ENCODE results near the gene KHDRBS2.

The KHDRBS2 gene

GRCh38 chr6:62035952-62036351, 250.1 kb downstream of the KHDRBS2 start:
- DNase-seq (ENCODE audit: low read depth in 2 of 2), result no peak

- DNase-seq (ENCODE audit: low read depth in 2 of 2), result no peak
These were observed 272.3 kb downstream of the KHDRBS2 start for GRCh38 chr6:62013719-62014118.

- DNase-seq (ENCODE audit: low read depth in 2 of 2), result no peak
These were observed 276.6 kb downstream of the KHDRBS2 start for GRCh38 chr6:62009445-62009844.

- no peak for DNase-seq (ENCODE audit: low read depth in 2 of 2)
These were observed 296.4 kb downstream of the KHDRBS2 start for GRCh38 chr6:61989616-61990015.

GRCh38 chr6:61980622-61981021, 305.4 kb downstream of the KHDRBS2 start:
- DNase-seq (ENCODE audit: low read depth in 2 of 2), result no peak

GRCh38 chr6:61977947-61978346, 308.1 kb downstream of the KHDRBS2 start:
- DNase-seq (ENCODE audit: low read depth in 2 of 2), result no peak

- no peak for DNase-seq (ENCODE audit: low read depth in 2 of 2)
These were observed 308.9 kb downstream of the KHDRBS2 start for GRCh38 chr6:61977099-61977498.

GRCh38 chr6:61959196-61959595, 326.8 kb downstream of the KHDRBS2 start:
- no peak for DNase-seq (ENCODE audit: low read depth in 2 of 2)

GRCh38 chr6:61953851-61954250, 332.2 kb downstream of the KHDRBS2 start:
- DNase-seq (ENCODE audit: low read depth in 2 of 2), result no peak

GRCh38 chr6:61951586-61951985, 334.4 kb downstream of the KHDRBS2 start:
- DNase-seq (ENCODE audit: low read depth in 2 of 2), result no peak

- DNase-seq (ENCODE audit: low read depth in 2 of 2), result no peak
These were observed 335.2 kb downstream of the KHDRBS2 start for GRCh38 chr6:61950811-61951210.

- no peak for DNase-seq (ENCODE audit: low read depth in 2 of 2)
These were observed 336.1 kb downstream of the KHDRBS2 start for GRCh38 chr6:61949971-61950370.

GRCh38 chr6:61949161-61949560, 336.9 kb downstream of the KHDRBS2 start:
- DNase-seq (ENCODE audit: low read depth in 2 of 2), result no peak

GRCh38 chr6:61947311-61947947, 338.6 kb downstream of the KHDRBS2 start:
- no peak for DNase-seq (ENCODE audit: low read depth in 2 of 2)

- DNase-seq (ENCODE audit: low read depth in 2 of 2), result no peak
These were observed 345.1 kb downstream of the KHDRBS2 start for GRCh38 chr6:61940919-61941318.

GRCh38 chr6:61935242-61935846, 350.7 kb downstream of the KHDRBS2 start:
- DNase-seq (ENCODE audit: low read depth in 2 of 2), result no peak

- no peak for DNase-seq (ENCODE audit: low read depth in 2 of 2)
These were observed 376.5 kb downstream of the KHDRBS2 start for GRCh38 chr6:61909486-61909885.

- DNase-seq (ENCODE audit: low read depth in 2 of 2), result no peak
These were observed 384.3 kb downstream of the KHDRBS2 start for GRCh38 chr6:61901748-61902147.

- no peak for DNase-seq (ENCODE audit: low read depth in 2 of 2)
These were observed 391.5 kb downstream of the KHDRBS2 start for GRCh38 chr6:61894536-61894935.

GRCh38 chr6:61887423-61887822, 398.6 kb downstream of the KHDRBS2 start:
- no peak for DNase-seq (ENCODE audit: low read depth in 2 of 2)

- DNase-seq (ENCODE audit: low read depth in 2 of 2), result no peak
These were observed 399.3 kb downstream of the KHDRBS2 start for GRCh38 chr6:61886608-61887259.

GRCh38 chr6:61869632-61870400, 416.2 kb downstream of the KHDRBS2 start:
- no peak for DNase-seq (ENCODE audit: low read depth in 2 of 2)
